Mesendoderm (in vitro differentiated cells): Measurements from ENCODE around the gene RALGDS.

Experiments used
- DNase-seq: peaks from one replicate; pipeline ENCODE4 v3.0.0; 2013
- H2AK5ac ChIP-seq: 2 replicates; pipeline ENCODE4 v1.6.1; 2013; ENCODE audit warnings: low read length, inconsistent platforms
- H2BK120ac ChIP-seq: 2 replicates; pipeline ENCODE4 v1.6.1; 2013; ENCODE audit warnings: low read depth, mild to moderate bottlenecking, low read length, moderate library complexity, mixed read lengths
- H2BK15ac ChIP-seq: replicated peaks from 2 replicates; pipeline ENCODE4 v1.6.1; 2013; ENCODE audit warnings: low read depth, mild to moderate bottlenecking, moderate library complexity
- H2BK5ac ChIP-seq: 2 replicates; pipeline ENCODE4 v1.6.1; 2013; ENCODE audit warnings: low read length, inconsistent platforms
- H3K18ac ChIP-seq: 2 replicates; pipeline ENCODE4 v1.6.1; 2013; ENCODE audit warnings: mild to moderate bottlenecking, low read length, mixed read lengths
- H3K23ac ChIP-seq: one replicate; pipeline ENCODE4 v1.6.1; 2013; ENCODE audit warnings: low read length
- H3K27ac ChIP-seq: 2 replicates; pipeline ENCODE4 v1.5.1; 2013; ENCODE audit warnings: low read depth, mild to moderate bottlenecking, inconsistent platforms, low read length, moderate library complexity
- H3K27me3 ChIP-seq: 2 replicates; pipeline ENCODE4 v1.6.1; 2013; ENCODE audit warnings: low read length, control low read depth, mild to moderate bottlenecking, inconsistent platforms; ENCODE audit not compliant: insufficient read depth, poor library complexity
- H3K36me3 ChIP-seq: 2 replicates; pipeline ENCODE4 v1.6.1; 2013; ENCODE audit warnings: low read length, inconsistent platforms; ENCODE audit not compliant: control insufficient read depth, insufficient read depth
- H3K4ac ChIP-seq: one replicate; pipeline ENCODE4 v1.6.1; 2013; ENCODE audit warnings: low read depth, mild to moderate bottlenecking, low read length, moderate library complexity
- H3K4me1 ChIP-seq: 2 replicates; pipeline ENCODE4 v1.6.1; 2013; ENCODE audit warnings: low read depth, low read length, inconsistent platforms; ENCODE audit not compliant: control insufficient read depth
- H3K4me2 ChIP-seq: 2 replicates; pipeline ENCODE4 v1.6.1; 2013; ENCODE audit warnings: low read length
- H3K4me3 ChIP-seq: 2 replicates; pipeline ENCODE4 v1.5.1; 2013; ENCODE audit warnings: mild to moderate bottlenecking, low read length
- H3K56ac ChIP-seq: one replicate; pipeline ENCODE4 v1.6.1; 2013; ENCODE audit warnings: low read length
- H3K79me1 ChIP-seq: 2 replicates; pipeline ENCODE4 v1.6.1; 2013; ENCODE audit warnings: low read length, inconsistent platforms
- H3K79me2 ChIP-seq: 2 replicates; pipeline ENCODE4 v1.6.1; 2013; ENCODE audit warnings: mild to moderate bottlenecking, low read length; ENCODE audit not compliant: control insufficient read depth, insufficient read depth
- H3K9ac ChIP-seq: 2 replicates; pipeline ENCODE4 v1.6.1; 2013; ENCODE audit warnings: low read length, inconsistent platforms
- H4K5ac ChIP-seq: one replicate; pipeline ENCODE4 v1.6.1; 2013; ENCODE audit warnings: low read length
- H4K8ac ChIP-seq: one replicate; pipeline ENCODE4 v1.6.1; 2013; ENCODE audit warnings: low read depth, mild to moderate bottlenecking, control low read depth, low read length, moderate library complexity
- WGBS: extraction: QIAGEN DNeasy Blood & Tissue Kit; methylation state at CpG from one replicate; pipeline ENCODE4 v1.1.7; 2013; ENCODE audit warnings: low lambda C conversion rate, missing lambda C conversion rate; ENCODE audit not compliant: insufficient coverage; ENCODE audit errors: extremely low coverage; 5-methylcytosine and 5-hydroxymethylcytosine counted together
- small RNA-seq: library from polyadenylated mRNA; stranded (forward); fragments of <200 nt; extraction: miRNeasy Mini kit (QIAGEN cat#:217004); gene quantifications from one replicate; pipeline ENCODE3, GENCODE V24; 2013; ENCODE audit not compliant: insufficient read depth

The RALGDS gene

GRCh38 chr9:133049043-133049442 lies 72.0 kb downstream of the RALGDS start:
- Histone ChIP-seq H3K56ac (no peak overlapping the region), H3K4ac (no peak overlapping the region), H4K8ac (no peak overlapping the region), H3K27me3 (no peaks in the 10 kb centered on the region), H3K23ac (no peak overlapping the region), H2BK15ac (no peak overlapping the region), H3K79me1 (no peaks in the 10 kb centered on the region), H3K4me2 (no peak overlapping the region), H2BK120ac (no peak overlapping the region), H3K36me3 (peaks cover 15% of the 10 kb centered on the region), H3K9ac (no peak overlapping the region), H2AK5ac (no peak overlapping the region), H4K5ac (no peak overlapping the region), H2BK5ac (no peak overlapping the region), H3K79me2 (no peaks in the 10 kb centered on the region), H3K27ac (no peak overlapping the region), H3K18ac (no peak overlapping the region), H3K4me1 (no peaks in the 10 kb centered on the region), H3K4me3 (no peak overlapping the region)
- no CpG with 5 or more reads among the region's 13 CpGs for whole genome bisulfite sequencing
- no peak for DNase-seq

- Histone ChIP-seq H3K23ac (no peak overlapping the region), H2BK5ac (no peak overlapping the region), H3K4me3 (no peak overlapping the region), H3K79me1 (no peaks in the 10 kb centered on the region), H3K36me3 (peaks cover 16% of the 10 kb centered on the region), H3K4me2 (no peak overlapping the region), H4K5ac (no peak overlapping the region), H3K4ac (no peak overlapping the region), H3K27me3 (no peaks in the 10 kb centered on the region), H4K8ac (no peak overlapping the region), H2AK5ac (no peak overlapping the region), H3K27ac (no peak overlapping the region), H2BK15ac (no peak overlapping the region), H3K4me1 (no peaks in the 10 kb centered on the region), H3K79me2 (no peaks in the 10 kb centered on the region), H3K9ac (no peak overlapping the region), H3K56ac (no peak overlapping the region), H3K18ac (no peak overlapping the region), H2BK120ac (no peak overlapping the region)
- no CpG with 5 or more reads among the region's 5 CpGs for WGBS
- DNase-seq, result peak; percentile 51
Observed at GRCh38 chr9:133048595-133048994, 72.4 kb downstream of the RALGDS start.

Small RNA genes lying within 50 kb of the gene (small RNA-seq; reads per million reads assigned to genes)
- 0.54 reads per million for gene MIR6877
